ENCODE results near the gene DMXL1. TPM values are rescaled to one million over a fixed set of nuclear protein-coding genes. Genes with fewer than 3 reads are reported as not detected.

The DMXL1 gene
- total RNA-seq, 1 donor from 2014 or later, result 56.4 TPM

DNA sequence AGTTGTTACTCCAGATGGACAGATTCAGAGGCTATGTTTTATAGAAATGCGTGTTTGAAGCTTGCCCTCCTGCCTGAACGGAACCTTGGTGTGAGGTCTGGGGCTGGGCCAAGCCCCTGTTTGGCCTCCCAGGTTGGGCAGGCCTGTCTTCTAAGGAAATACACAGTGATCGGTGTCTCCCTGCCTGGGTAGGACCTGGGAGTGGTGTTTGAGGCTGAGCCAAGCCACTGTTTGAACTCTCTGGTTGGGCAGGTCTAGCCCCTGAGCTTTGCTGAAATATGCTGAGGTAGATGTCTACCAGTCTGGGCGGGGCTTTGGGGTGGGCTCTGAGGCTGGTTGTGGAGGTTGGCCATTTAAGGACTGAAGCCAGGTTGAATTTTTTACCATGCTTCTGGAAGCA is 90.5 kb downstream of the DMXL1 start:
- intact Hi-C loops (cut with DNase I), result no loop called here
- Histone ChIP-seq H3K36me3 (peaks cover 9% of the 10 kb centered on the region), H3K9me3 (peaks cover 7% of the 10 kb centered on the region), H3K4me1 (no peaks in the 10 kb centered on the region), H3K4me3 (no peak overlapping the region), H3K27ac (no peak overlapping the region), H3K27me3 (ENCODE audit: low read depth) (no peaks in the 10 kb centered on the region)
- ATAC-seq, result peak in 1 of 2 donors; percentile 18
- no peak for DNase-seq
- no peak for TF ChIP-seq CTCF (IDR thresholded peaks at IDR 0.05)

DNA sequence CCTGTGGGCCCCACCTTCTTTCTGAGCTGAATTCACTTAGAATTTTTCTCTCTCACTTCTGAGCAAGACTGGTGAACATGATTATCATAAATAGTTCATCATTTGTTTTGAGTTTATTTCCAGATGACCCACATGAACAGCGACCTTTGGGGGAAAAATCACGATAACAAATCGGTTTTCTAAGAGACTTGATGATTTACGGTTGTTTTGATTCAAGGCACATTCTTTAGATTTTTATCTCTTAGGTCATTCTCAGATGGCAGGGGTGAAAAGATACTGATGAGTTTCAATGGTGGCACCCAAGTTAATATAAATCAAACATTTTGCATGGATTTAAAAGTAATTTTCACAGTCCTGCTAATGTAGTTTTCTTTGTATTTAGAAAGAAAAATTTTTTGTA is 95.1 kb downstream of the DMXL1 start:
- peaks cover 26% of the 10 kb centered on the region for H3K36me3 ChIP-seq
- intact Hi-C loops (cut with DNase I), result no loop called here
- no peak for TF ChIP-seq CTCF (IDR thresholded peaks at IDR 0.05)
- ATAC-seq (no peak), DNase-seq (no peak)
- no peaks in the 10 kb centered on the region for H3K4me1 ChIP-seq
- no peaks in the 10 kb centered on the region for H3K9me3 ChIP-seq
- H3K27ac ChIP-seq, result no peak overlapping the region
- no peak overlapping the region for H3K4me3 ChIP-seq
- no peaks in the 10 kb centered on the region for H3K27me3 ChIP-seq (ENCODE audit: low read depth)

DNA sequence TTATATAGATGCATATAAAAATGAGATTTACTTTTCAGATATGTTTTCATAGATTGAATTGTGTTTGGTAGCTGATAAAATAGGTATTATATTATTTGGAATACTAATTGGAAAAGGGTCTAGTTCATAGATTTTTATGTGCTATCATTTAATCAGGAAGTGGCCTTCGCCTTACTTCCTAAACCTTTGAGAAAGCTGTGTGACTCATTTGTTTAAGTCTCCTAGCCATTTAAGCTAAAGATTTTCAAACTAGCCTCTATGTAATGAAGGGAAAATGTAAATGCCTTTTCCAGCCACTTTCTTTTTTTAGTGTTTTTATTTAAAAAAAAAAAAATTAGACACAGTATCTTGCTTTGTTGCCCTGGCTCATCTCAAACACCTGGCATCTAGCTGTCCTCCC is 97.5 kb downstream of the DMXL1 start:
- Histone ChIP-seq H3K27me3 (ENCODE audit: low read depth) (no peaks in the 10 kb centered on the region), H3K4me1 (no peaks in the 10 kb centered on the region), H3K36me3 (peaks cover 39% of the 10 kb centered on the region), H3K9me3 (no peaks in the 10 kb centered on the region), H3K4me3 (no peak overlapping the region), H3K27ac (no peak overlapping the region)
- TF ChIP-seq CTCF (IDR thresholded peaks at IDR 0.05), result no peak
- intact Hi-C loops (cut with DNase I), result no loop called here
- DNase-seq, result no peak
- ATAC-seq, result no peak

DNA sequence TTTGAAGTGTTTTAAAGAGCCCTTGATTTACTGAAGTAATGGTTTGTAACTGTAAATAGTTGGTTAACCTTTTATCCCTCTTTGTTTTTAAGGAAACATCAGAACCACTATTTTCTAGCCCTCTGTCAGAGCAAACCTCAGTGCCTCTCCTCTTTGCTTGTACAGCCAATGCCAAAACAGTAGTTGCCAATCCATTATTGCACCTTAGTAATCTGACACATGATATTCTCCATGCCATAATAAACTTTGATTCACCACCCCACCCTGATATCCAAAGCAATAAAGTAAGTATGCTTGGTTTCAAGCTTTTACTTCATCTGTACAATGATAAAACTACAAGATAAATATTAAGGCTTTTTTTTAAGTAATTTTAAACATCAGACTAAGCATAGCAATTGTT is 100.8 kb downstream of the DMXL1 start:
- Histone ChIP-seq H3K9me3 (no peaks in the 10 kb centered on the region), H3K27ac (no peak overlapping the region), H3K4me3 (no peak overlapping the region), H3K4me1 (no peaks in the 10 kb centered on the region), H3K27me3 (ENCODE audit: low read depth) (no peaks in the 10 kb centered on the region), H3K36me3 (peaks cover 30% of the 10 kb centered on the region)
- TF ChIP-seq CTCF (IDR thresholded peaks at IDR 0.05), result no peak
- DNase-seq, result no peak
- ATAC-seq, result no peak
- intact Hi-C loops (cut with DNase I), result no loop called here

- H3K4me1 ChIP-seq, result no peaks in the 10 kb centered on the region
- DNase-seq (no peak), ATAC-seq (no peak)
- intact Hi-C loops (cut with DNase I), result no loop called here
- no peaks in the 10 kb centered on the region for H3K27me3 ChIP-seq (ENCODE audit: low read depth)
- H3K4me3 ChIP-seq, result no peak overlapping the region
- no peak for TF ChIP-seq CTCF (IDR thresholded peaks at IDR 0.05)
- H3K9me3 ChIP-seq, result no peaks in the 10 kb centered on the region
- peaks cover 41% of the 10 kb centered on the region for H3K36me3 ChIP-seq
- H3K27ac ChIP-seq, result no peak overlapping the region
Measured at GRCh38 chr5:119174578-119175163, 103.8 kb downstream of the DMXL1 start.

DNA sequence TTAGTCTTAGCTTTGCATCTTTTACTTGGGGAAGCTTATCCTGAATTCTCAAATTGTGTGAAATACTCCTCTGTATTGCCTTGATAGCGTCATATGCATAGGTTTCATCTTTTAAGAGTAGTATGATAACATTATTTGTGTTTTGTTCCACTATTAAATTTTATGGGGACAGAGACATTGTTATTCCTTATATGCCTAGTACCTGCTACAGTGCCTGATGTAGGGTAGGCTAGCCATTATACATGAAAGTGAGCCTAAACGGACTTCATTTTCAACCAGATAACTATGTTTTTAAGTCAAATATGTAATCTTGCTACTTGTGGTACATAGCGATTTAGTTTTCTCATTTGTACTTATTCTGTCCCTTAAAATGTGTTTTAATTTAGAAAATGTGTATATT is 105.9 kb downstream of the DMXL1 start:
- H3K27me3 ChIP-seq (ENCODE audit: low read depth), result no peaks in the 10 kb centered on the region
- TF ChIP-seq CTCF (IDR thresholded peaks at IDR 0.05), result no peak
- peaks cover 24% of the 10 kb centered on the region for H3K36me3 ChIP-seq
- H3K4me3 ChIP-seq, result no peak overlapping the region
- DNase-seq (no peak), ATAC-seq (no peak)
- H3K9me3 ChIP-seq, result no peaks in the 10 kb centered on the region
- H3K4me1 ChIP-seq, result no peaks in the 10 kb centered on the region
- intact Hi-C loops (cut with DNase I), result no loop called here
- no peak overlapping the region for H3K27ac ChIP-seq
